Heart left ventricle (tissue), 16 donors: ENCODE results near the gene DNAH5. TPM values are rescaled to one million over a fixed set of nuclear protein-coding genes. Genes with fewer than 3 reads are reported as not detected.

Experiments used
- ATAC-seq, 4 donors: fragments of 200-7000 bp; cut with Tn5 transposase; one replicate each; pipeline ENCODE4 v1.9.1; 2020 to 2022; ENCODE audit warnings: moderate library complexity in 4 of 4, mild to moderate bottlenecking in 3 of 4, moderate number of reproducible peaks in 1 of 4
- DNase-seq, 5 donors: peaks; one replicate each; pipeline ENCODE4 v3.0.0-alpha.2; 2020
- H3K27ac ChIP-seq, 12 donors: fragments of 200-600 bp; sonication (generic) in 4 of 12; one replicate each; pipeline versions ENCODE4 v1.5.0 to v1.8.0; 2016 to 2022; ENCODE audit warnings: mild to moderate bottlenecking in 2 of 12
- H3K27me3 ChIP-seq, 9 donors: fragments of 200-600 bp; sonication (generic) in 2 of 9; one replicate each; pipeline versions ENCODE4 v1.5.1 to v1.8.0; 2016 to 2022; ENCODE audit warnings: mild to moderate bottlenecking in 3 of 9
- H3K36me3 ChIP-seq, 9 donors: fragments of 200-600 bp; sonication (generic) in 2 of 9; one replicate each; pipeline versions ENCODE4 v1.5.0 to v1.8.0; 2018 to 2022; ENCODE audit warnings: mild to moderate bottlenecking in 2 of 9
- H3K4me1 ChIP-seq, 12 donors: fragments of 200-600 bp; sonication (generic) in 4 of 12; one replicate each; pipeline versions ENCODE4 v1.5.0 to v1.8.0; 2016 to 2022; ENCODE audit warnings: mild to moderate bottlenecking in 3 of 12
- H3K4me3 ChIP-seq, 12 donors: fragments of 200-600 bp; sonication (generic) in 4 of 12; one replicate each; pipeline versions ENCODE4 v1.5.0 to v1.8.0; 2017 to 2022; ENCODE audit warnings: mild to moderate bottlenecking in 9 of 12, moderate library complexity in 4 of 12
- H3K9me3 ChIP-seq, 12 donors: fragments of 200-600 bp; sonication (generic) in 4 of 12; one replicate each; pipeline versions ENCODE4 v1.5.0 to v1.8.0; 2016 to 2022; ENCODE audit warnings: mild to moderate bottlenecking in 1 of 12
- POLR2A ChIP-seq, 2 donors: fragments of 450-650 bp; IDR thresholded peaks; one replicate each; pipeline ENCODE4 v1.6.1; 2017; ENCODE audit warnings: antibody characterized with exemption in 2 of 2, mild to moderate bottlenecking in 2 of 2, moderate library complexity in 2 of 2
- WGBS, 4 donors: extraction: QIAGEN DNeasy Blood & Tissue Kit in 2 of 4; methylation state at CpG; one replicate each; pipeline versions ENCODE4 v1.1.5 to v1.1.7; 2013 to 2018; 5-methylcytosine and 5-hydroxymethylcytosine counted together
- intact Hi-C, 10 donors: fragments of 100-400 bp; cut with DNase I; formaldehyde crosslinking; loops; one replicate each; pipeline versions ENCODE4 v1.11.1 to v1.14.2; 2022
- long read RNA-seq, 3 donors: library from polyadenylated mRNA; unstranded; transcript quantifications; one replicate each; pipeline ENCODE4 v2.0.0, GENCODE V29; 2020 to 2021
- polyA plus RNA-seq, 2 donors: library from polyadenylated mRNA; stranded (reverse); fragments of 200-250 nt; gene quantifications; one replicate each; pipeline ENCODE4 v1.2.3, GENCODE V29; 2013
- total RNA-seq, 9 donors: library from RNA; depleted of rRNA in 2 of 9; stranded (reverse); fragments of >200 nt in 2 of 9; fragmentation: NEBNext Ultra II Directional in 3 of 9; extraction: Animal tissue kit (Norgen Biotek cat#: 25700) in 3 of 9; gene quantifications; one replicate each; pipeline versions ENCODE4 v1.1.0 to v1.2.4, GENCODE V29; 2016 to 2023
- TF ChIP-seq, protein P1 (sequence below), 12 donors: fragments of 200-600 bp; sonication (generic) in 4 of 12; IDR thresholded peaks; one replicate each; pipeline versions ENCODE4 v1.5.0 to v1.8.0; 2018 to 2022; ENCODE audit warnings: antibody characterized with exemption in 12 of 12, mild to moderate bottlenecking in 5 of 12
- donor health status: ischemic (EF 13 %, LVEDD 7.1; RV severe dilation, severe dysfunction).
- donor health status: healthy with polysubstance abuse.
- donor health status: DM: no; HTN: yes; CAD: no.
- donor health status: DM: no; HTN: no; CAD: no.
- donor health status: ischemic (EF 25% LVEDD 6.9; RV normal size, moderate dysfunction).
- donor health status: ischemic (EF 25% LVEDD 5.7; RV mildly dilated, moderate dysfunction).
- donor health status: healthy.
- donor health status: DM: yes; HTN: yes; CAD: no.
- donor health status: ischemic (EF 35%, LVEDD 5.7; RV mildly dilated, moderate dysfunction).
- donor health status: nonischemic (EF 11% LVEDD 7.7; RV severe dilation, severe dysfunction).
- donor health status: DM: yes; HTN: yes; CAD: no.
- donor health status: PGD.
- donor health status: ischemic (EF 29% LVEDD 5.4; RV normal size, mild dysfunction).
- donor health status: nonischemic (EF 23%, LVEDD 6.1; RV moderate dilation, normal function).

DNAH5 gene, protein sequence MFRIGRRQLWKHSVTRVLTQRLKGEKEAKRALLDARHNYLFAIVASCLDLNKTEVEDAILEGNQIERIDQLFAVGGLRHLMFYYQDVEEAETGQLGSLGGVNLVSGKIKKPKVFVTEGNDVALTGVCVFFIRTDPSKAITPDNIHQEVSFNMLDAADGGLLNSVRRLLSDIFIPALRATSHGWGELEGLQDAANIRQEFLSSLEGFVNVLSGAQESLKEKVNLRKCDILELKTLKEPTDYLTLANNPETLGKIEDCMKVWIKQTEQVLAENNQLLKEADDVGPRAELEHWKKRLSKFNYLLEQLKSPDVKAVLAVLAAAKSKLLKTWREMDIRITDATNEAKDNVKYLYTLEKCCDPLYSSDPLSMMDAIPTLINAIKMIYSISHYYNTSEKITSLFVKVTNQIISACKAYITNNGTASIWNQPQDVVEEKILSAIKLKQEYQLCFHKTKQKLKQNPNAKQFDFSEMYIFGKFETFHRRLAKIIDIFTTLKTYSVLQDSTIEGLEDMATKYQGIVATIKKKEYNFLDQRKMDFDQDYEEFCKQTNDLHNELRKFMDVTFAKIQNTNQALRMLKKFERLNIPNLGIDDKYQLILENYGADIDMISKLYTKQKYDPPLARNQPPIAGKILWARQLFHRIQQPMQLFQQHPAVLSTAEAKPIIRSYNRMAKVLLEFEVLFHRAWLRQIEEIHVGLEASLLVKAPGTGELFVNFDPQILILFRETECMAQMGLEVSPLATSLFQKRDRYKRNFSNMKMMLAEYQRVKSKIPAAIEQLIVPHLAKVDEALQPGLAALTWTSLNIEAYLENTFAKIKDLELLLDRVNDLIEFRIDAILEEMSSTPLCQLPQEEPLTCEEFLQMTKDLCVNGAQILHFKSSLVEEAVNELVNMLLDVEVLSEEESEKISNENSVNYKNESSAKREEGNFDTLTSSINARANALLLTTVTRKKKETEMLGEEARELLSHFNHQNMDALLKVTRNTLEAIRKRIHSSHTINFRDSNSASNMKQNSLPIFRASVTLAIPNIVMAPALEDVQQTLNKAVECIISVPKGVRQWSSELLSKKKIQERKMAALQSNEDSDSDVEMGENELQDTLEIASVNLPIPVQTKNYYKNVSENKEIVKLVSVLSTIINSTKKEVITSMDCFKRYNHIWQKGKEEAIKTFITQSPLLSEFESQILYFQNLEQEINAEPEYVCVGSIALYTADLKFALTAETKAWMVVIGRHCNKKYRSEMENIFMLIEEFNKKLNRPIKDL (N-terminal part only)
- total RNA-seq (under 1 TPM; 0.04 to 0.46 (median 0.17) TPM), polyA plus RNA-seq (under 1 TPM; 0.03 to 0.11 TPM)
- long read RNA-seq, donor 1: 0 reads
- long read RNA-seq, donor 2, partial matches to known transcripts: 0 of 2 reads
- long read RNA-seq, donor 2, other reads (novel, unspliced or antisense): 2 of 2 reads
- long read RNA-seq, donor 3: 0 reads

DNA sequence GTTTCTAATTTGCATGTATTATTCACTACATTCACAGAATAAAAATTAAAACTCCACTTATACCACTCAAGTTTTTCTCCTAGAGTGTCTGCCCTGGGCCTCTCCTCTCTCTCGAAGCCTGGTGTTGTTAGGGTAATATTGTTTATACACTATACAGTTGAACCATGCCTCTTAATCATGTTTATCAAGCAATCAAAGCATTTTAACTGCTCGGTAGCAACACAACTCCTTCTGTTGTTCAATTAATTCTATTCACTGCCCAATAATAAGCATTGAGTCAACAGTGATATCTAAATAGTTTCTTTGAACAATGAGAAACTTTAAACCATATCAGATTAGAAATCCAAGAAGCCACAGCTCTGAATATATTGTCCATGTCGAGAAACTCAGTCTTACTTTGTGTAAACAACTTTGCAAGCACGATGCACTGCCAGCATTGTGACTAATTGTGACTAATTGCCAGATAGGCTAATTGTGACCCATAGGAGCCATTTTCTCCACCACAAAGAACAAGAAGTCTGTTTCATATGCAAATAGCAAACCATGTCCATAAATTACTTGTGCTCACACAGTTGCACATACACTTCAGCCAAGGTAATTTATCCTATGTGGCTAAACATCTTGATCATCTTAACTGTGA lies at the start of gene DNAH5:
Gene DNAH5, minus strand, starts transcription at position 129 of the 640 bp plus-strand sequence. CDS start 250 bp downstream, outside the sequence.
- H3K4me3 ChIP-seq: no peak within 1 kb of the TSS
- DNase-seq (no peak), ATAC-seq (no peak)
- H3K36me3 ChIP-seq: no peaks in the 10 kb centered on the region
- no peaks in the 10 kb centered on the region for H3K4me1 ChIP-seq
- intact Hi-C loops: no loop called here
- 70 to 80% (median 77%) methylated on average over 4 of the region's 4 CpGs for WGBS, 4 donors
- H3K27me3 ChIP-seq: no peaks in the 10 kb centered on the region
- TF ChIP-seq, protein P1, sequence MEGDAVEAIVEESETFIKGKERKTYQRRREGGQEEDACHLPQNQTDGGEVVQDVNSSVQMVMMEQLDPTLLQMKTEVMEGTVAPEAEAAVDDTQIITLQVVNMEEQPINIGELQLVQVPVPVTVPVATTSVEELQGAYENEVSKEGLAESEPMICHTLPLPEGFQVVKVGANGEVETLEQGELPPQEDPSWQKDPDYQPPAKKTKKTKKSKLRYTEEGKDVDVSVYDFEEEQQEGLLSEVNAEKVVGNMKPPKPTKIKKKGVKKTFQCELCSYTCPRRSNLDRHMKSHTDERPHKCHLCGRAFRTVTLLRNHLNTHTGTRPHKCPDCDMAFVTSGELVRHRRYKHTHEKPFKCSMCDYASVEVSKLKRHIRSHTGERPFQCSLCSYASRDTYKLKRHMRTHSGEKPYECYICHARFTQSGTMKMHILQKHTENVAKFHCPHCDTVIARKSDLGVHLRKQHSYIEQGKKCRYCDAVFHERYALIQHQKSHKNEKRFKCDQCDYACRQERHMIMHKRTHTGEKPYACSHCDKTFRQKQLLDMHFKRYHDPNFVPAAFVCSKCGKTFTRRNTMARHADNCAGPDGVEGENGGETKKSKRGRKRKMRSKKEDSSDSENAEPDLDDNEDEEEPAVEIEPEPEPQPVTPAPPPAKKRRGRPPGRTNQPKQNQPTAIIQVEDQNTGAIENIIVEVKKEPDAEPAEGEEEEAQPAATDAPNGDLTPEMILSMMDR (IDR thresholded peaks at IDR 0.05): no peak
- no peak for TF ChIP-seq POLR2A (IDR thresholded peaks at IDR 0.05)
- H3K27ac ChIP-seq: no peak within 1 kb of the TSS
- H3K9me3 ChIP-seq: no peaks in the 10 kb centered on the region

DNA sequence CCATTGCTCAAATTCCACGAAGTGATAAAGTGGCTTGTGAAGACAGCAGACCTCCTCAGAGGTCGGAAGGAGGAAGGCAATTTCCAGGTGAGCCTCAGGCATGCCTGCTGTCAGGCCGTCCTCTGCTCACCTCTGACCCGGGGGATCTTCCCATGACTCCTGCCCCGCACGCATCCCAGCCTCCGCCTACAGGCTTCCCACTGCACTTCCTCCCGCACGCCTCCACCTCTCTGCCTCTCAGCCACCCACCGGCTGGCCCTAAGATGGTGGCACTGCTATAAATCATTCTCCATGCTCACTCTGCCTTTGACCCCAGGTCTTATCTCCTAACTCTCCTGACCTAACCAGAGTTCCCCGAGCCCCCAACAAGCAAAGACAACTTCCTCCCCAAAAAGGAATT lies 49.4 kb upstream of the DNAH5 start:
- no peak overlapping the region for H3K27ac ChIP-seq
- WGBS, 4 donors: 58 to 76% (median 61%) methylated on average over 11 of the region's 11 CpGs
- no peak for DNase-seq
- peaks cover 0 to 4% (median 0%) of the 10 kb centered on the region in 9 donors for H3K27me3 ChIP-seq
- ATAC-seq: peak in 1 of 4 donors; percentile 39
- no peaks in the 10 kb centered on the region for H3K4me1 ChIP-seq
- no peak overlapping the region for H3K4me3 ChIP-seq
- H3K9me3 ChIP-seq: peaks cover 0 to 13% (median 8%) of the 10 kb centered on the region in 12 donors
- intact Hi-C loops: loop anchor here in 6 of 10 donors (5.0 to 10.0 kb wide), 6 partner anchors 111 to 651 kb away; no protein-coding TSS in a partner anchor
- H3K36me3 ChIP-seq: no peaks in the 10 kb centered on the region
- no peak for TF ChIP-seq POLR2A (IDR thresholded peaks at IDR 0.05)
- TF ChIP-seq, protein P1 (IDR thresholded peaks at IDR 0.05): no peak

DNA sequence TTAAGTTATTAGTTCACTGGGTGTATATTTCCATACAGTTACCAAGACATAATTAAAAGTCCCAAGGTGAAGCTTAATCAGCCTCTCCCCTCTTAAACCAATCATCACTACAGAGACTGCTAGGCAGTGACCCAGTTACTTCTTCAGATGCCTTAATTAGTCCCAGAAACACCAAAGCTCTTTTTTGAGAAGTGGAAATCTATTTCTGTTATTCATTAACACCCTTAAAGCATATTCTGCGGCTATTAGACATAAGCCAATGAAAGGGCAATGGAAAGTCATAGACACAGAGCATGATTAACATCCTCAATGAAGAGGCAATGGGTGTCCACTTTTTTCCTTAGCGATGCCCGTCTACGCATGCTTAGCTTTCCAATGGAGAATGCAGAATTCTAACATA lies 48.3 kb upstream of the DNAH5 start:
- DNase-seq: no peak
- no peak for ATAC-seq
- Histone ChIP-seq H3K4me3 (no peak overlapping the region), H3K27me3 (peaks cover 0 to 4% (median 0%) of the 10 kb centered on the region in 9 donors), H3K4me1 (peaks cover 0 to 6% (median 0%) of the 10 kb centered on the region in 12 donors), H3K36me3 (no peaks in the 10 kb centered on the region), H3K27ac (no peak overlapping the region), H3K9me3 (peaks cover 0 to 12% (median 6%) of the 10 kb centered on the region in 12 donors)
- WGBS, 4 donors: 83 to 98% (median 93%) methylated on average over 4 of the region's 4 CpGs
- no peak for TF ChIP-seq POLR2A (IDR thresholded peaks at IDR 0.05)
- TF ChIP-seq, protein P1 (IDR thresholded peaks at IDR 0.05): no peak
- intact Hi-C loops: loop anchor here in 6 of 10 donors (5.0 to 10.0 kb wide), 6 partner anchors 112 to 652 kb away; no protein-coding TSS in a partner anchor
